NCI-H2196 (cell line): Measurements from ENCODE around the gene EDC3.
"Not testable (repeated sequence)": the region's sequence is repeated elsewhere in the genome, so short reads cannot be mapped to it uniquely, and the experiment has no call there.

Source experiments
- DNase-seq: peaks from one replicate; lab custom pipeline; 2025; ENCODE audit not compliant: unreplicated experiment; lab: John Stamatoyannopoulos, UW

EDC3 gene, protein sequence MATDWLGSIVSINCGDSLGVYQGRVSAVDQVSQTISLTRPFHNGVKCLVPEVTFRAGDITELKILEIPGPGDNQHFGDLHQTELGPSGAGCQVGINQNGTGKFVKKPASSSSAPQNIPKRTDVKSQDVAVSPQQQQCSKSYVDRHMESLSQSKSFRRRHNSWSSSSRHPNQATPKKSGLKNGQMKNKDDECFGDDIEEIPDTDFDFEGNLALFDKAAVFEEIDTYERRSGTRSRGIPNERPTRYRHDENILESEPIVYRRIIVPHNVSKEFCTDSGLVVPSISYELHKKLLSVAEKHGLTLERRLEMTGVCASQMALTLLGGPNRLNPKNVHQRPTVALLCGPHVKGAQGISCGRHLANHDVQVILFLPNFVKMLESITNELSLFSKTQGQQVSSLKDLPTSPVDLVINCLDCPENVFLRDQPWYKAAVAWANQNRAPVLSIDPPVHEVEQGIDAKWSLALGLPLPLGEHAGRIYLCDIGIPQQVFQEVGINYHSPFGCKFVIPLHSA

DNA sequence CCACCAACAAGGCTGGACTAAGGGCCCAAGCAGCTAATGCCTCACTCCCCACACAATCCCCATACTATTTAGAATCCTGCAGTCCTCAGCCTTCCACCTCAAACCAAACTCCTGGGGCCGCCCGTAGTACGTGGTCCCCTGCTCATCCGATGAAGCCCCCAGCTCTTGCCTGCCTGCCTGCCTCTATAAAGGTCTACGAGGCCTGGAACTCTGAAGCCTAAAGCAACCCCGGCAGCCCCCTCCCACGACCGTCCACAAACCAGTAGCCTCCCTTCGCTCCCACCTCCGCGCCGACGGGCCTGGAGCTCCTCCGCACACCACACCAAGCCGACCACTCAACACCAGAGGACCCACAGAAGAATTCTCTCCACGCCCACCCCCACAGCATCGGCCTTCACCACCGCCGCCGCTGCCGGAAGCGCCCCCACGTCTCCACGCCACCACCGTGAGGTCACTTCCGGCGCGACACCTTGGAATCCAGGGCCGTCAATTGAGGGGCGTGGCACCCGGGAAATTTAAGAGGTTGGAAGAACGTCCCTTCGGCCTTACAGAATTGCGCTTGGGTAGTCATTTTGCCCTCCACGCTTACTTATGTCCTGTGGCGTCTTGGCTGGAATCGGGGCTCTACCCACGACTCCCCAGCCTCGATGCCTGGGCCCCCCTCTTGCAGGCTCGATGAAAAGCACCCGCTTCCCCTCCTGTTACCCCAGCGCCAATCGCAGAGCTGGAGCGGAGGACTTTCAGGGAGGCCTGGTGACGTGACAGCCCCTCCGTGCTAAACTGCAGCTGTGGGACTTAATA is at the start of gene EDC3:
TSS of gene EDC3 (minus strand) at position 428 of the 801 bp plus-strand sequence. CDS start 20,900 bp downstream, outside the sequence.
- peak; percentile 76 for DNase-seq

DNA sequence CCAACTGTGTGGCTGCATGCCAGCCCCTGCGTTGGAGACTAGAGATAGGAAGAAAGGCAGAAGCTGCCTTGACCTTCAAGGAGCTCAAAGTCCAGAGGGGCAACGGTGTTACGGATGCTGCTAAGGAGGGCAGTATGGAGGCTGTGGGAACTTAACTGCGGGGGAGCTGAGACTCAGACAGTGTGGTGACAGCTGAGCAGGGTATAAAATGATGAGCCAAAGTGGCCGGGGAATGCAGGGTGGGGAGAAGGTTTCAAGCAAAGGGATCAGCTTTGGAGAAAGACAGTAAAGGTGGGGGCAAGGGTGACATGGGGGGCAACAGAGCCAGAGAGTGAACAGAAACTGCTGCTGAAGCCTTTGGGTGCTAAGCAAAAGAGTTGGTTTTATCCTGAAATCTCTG is 46.6 kb upstream of the EDC3 start:
- no peak for DNase-seq

DNA sequence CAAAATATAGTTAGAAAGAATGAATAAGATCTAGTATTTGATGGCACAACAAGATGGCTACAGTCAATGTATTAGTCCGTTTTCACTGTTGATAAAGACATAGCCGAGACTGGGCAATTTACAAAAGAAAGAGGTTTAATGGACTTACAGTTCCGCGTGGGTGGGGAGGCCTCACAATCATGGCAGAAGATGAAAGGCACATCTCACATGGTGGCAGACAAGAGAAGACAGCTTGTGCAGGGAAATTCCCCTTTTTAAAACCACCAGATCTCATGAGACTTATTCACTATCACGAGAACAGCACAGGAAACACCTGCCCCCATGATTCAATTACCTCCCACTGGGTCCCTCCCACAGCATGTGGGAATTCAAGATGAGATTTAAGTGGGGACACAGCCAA is 42.4 kb upstream of the EDC3 start:
- not testable (repeated sequence) for DNase-seq

DNA sequence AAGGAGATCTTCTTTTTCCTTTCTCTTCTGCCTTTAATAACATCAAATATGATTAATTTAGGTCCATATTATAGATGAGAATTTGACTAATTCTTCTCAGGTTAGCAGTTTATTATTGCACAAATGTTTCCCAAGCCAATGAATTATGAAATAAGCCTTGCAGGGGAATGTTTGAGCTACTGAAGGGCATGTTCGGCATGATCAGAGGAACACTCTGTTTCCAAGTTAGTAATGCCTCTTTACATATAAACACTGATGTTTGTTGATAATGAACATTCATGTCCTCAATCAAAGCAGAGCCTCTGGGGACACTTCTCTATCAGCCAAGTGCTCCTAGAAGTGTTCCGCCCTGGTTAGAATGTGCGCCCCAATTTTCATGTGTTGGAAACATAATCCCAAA is 39.5 kb upstream of the EDC3 start:
- DNase-seq: no peak

GRCh38 chr15:74733269-74733668 is 37.4 kb upstream of the EDC3 start:
- no peak for DNase-seq

- no peak for DNase-seq
Observed at GRCh38 chr15:74732846-74733245, 37.0 kb upstream of the EDC3 start.

DNA sequence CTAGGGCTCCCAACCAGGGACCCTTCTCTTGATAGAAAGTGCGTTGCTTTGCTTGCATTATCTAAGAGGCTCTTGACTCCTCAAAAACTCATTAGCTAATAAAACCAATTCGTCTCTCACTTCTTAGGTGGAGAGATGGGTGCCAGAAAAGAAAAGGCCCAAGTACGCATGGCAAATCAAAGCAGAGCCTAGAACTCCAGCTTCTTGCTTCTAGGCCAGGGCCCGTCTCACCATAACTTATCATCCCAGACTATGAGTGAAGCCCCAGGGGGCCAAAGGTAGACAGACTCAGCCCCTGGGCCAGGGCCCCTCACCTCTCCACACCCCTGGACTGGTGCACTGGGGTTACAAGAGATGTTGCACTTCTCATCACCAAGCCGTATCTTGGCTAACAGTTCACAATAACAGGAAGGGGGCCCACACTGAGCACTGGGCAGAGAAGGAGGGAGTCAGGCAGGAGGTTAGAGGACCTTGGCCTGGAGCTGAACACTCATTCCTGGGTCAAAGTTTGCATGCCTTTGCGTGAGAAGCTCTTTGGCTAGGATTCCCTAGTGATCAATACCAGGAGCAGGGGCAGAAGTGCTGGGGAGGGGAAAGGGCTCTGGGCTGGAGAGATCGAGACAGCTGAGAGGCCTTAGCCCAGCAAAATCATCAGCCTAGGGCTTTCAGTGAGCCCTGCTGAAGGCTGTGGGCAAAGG is 34.9 kb upstream of the EDC3 start:
- no peak for DNase-seq

DNA sequence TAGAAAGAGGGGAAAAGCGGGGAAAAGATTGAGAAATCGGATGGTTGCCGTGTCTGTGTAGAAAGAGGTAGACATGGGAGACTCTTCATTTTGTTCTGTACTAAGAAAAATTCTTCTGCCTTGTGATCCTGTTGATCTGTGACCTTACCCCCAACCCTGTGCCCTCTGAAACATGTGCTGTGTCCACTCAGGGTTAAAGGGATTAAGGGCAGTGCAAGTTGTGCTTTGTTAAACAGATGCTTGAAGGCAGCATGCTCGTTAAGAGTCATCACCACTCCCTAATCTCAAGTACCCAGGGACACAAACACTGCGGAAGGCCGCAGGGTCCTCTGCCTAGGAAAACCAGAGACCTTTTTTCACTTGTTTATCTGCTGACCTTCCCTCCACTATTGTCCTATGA is 33.5 kb upstream of the EDC3 start:
- DNase-seq: not testable (repeated sequence)

DNA sequence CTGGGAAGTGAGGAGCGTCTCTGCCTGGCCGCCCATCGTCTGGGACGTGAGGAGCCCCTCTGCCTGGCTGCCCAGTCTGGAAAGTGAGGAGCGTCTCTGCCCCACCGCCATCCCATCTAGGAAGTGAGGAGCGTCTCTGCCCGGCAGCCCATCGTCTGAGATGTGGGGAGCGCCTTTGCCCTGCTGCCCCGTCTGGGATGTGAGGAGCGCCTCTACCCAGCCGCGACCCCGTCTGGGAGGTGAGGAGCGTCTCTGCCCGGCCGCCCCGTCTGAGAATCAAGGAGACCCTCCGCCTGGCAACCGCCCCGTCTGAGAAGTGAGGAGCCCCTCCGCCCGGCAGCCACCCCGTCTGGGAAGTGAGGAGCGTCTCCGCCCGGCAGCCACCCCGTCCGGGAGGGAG is 32.9 kb upstream of the EDC3 start:
- DNase-seq: not testable (repeated sequence)

- no peak for DNase-seq
Observed at GRCh38 chr15:74727727-74728126, 31.9 kb upstream of the EDC3 start.

DNA sequence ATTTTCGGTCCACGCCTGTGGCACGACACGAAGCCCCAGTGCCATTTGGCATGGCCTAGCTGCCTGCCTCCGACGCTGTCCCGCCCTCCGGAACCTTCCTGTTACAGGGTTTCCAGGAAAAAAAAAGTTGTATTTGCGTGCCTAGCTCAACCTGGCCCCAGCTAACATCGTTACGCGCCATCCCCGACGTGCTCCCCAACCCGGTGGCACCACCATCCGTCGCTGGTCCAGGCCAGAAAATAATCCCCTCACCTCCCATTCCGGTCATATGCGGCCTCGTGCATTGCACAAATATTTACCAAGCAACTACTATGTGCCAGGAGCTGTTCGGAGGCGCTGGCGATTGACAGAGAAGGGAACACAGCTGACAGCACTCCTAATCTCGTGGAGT is 30.9 kb upstream of the EDC3 start:
- no peak for DNase-seq

GRCh38 chr15:74725845-74726773 is 30.3 kb upstream of the EDC3 start:
- DNase-seq: peak; percentile 18

GRCh38 chr15:74725225-74725774 is 29.5 kb upstream of the EDC3 start, which contains the start of gene CYP1A1:
Gene CYP1A1 (minus strand): TSS chr15:74725528. CDS start chr15:74723097, 2,431 bp downstream.
- peak; percentile 9 for DNase-seq

DNA sequence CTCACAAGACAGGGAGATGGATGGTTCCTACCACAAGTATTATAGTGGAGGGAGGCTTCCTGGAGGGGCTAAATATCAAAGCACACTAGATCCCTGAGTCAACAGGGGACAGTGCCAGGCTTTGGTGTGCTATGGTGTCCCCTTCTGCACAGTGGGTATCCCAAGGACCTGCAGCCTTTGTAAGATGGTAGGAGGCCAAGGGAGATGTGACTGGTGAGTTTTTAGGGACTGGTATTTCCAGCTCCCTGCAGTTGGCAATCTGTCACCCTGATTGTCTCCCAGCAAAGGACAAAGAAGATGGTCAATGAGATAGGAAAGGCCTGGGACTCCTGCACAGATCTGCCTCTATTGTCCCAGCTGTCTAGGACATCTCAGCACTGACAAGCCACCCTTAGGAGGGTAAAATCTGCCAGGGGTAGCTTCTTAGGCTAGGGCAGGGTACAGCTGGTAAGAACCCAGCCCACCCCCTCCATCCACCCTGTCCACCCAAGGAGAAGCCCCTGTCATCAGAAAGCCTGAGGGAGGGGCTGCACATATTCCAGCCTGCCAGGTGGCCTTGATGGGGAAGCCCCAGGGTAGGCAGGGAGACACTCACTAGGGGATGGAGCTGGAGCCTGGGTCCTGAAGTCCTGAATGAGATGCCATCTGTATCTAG is 28.9 kb upstream of the EDC3 start:
- no peak for DNase-seq

GRCh38 chr15:74723754-74724334 is 28.0 kb upstream of the EDC3 start:
- peak; percentile 55 for DNase-seq

- no peak for DNase-seq
Observed at GRCh38 chr15:74723187-74723586, 27.4 kb upstream of the EDC3 start.

DNA sequence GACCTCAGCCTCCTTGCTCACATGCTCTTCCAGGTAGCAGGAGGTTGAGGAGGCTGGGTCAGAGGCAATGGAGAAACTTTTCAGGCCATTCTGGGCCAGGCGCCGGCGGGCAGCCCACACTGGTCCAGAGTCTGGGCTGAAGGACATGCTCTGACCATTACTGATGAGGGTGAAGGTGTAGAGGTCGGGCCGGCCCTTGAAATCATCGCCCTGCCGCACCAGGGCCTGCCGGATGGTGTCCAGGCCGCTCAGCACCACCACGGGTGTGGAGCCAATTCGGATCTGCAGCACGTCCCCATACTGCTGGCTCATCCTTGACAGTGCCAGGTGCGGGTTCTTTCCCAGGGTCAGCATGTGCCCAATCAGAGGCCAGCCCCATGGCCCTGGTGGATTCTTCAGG is 26.8 kb upstream of the EDC3 start:
- DNase-seq: no peak

GRCh38 chr15:74716651-74717050 is 20.8 kb upstream of the EDC3 start:
- no peak for DNase-seq

- no peak for DNase-seq
Observed at GRCh38 chr15:74712311-74712710, 16.5 kb upstream of the EDC3 start.
